NCI-H510A treated with DMSO at 0.1 percent for 48 hours (cell line): ENCODE results near the gene SDHB.

Experiments used
- DNase-seq: peaks from one replicate; lab custom pipeline; 2025; lab: John Stamatoyannopoulos, UW

SDHB gene

DNA sequence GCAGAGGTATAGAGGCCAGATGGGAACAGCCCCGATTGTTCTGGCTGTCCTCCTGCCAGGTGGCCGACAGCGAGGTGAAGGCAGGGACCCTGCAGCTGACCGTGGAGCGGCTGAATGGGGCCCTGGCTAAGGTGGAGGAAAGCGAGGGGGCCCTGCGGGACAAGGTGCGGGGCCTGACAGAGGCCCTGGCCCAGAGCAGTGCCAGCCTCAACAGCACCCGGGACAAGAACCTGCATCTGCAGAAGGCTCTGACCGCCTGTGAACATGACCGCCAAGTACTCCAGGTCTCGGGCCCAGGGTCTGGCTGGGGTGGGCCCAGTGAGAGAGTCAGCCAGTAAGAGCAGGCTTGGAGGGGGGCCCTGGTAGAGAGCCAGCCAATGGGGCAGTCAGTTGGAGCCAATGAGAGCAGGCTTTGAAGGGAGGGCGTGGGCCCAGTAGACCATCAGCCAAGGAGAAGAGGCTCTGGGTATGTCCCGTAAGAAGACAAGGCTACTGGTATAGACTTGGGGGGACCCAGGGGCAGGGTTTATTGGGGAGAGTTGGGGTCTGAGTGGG, 84.7 kb downstream of the SDHB start:
- DNase-seq: no peak
